ENCODE measurements around the gene TMPRSS3. TPM values are rescaled to one million over a fixed set of nuclear protein-coding genes. Genes with fewer than 3 reads are reported as not detected.

The TMPRSS3 gene
- total RNA-seq: 1 to 10 TPM in 2 of 4 donors, under 1 TPM in 1, not detected in 1; 0.34 to 1.6 (median 1.0) TPM

- Histone ChIP-seq H3K36me3 (no peaks in the 10 kb centered on the region), H3K9me3 (no peaks in the 10 kb centered on the region), H3K4me1 (no peaks in the 10 kb centered on the region), H3K4me3 (no peak within 1 kb of the TSS), H3K27ac (no peak within 1 kb of the TSS), H3K27me3 (no peaks in the 10 kb centered on the region)
- whole genome bisulfite sequencing: 58% methylated on average over 17 of the region's 17 CpGs
- TF ChIP-seq POLR2A (IDR thresholded peaks at IDR 0.05) (no peak), POLR2AphosphoS5 (IDR thresholded peaks at IDR 0.05) (no peak), EP300 (IDR thresholded peaks at IDR 0.05) (no peak), CTCF (IDR thresholded peaks at IDR 0.05) (no peak)
- peak in 1 of 2 donors; percentile 49 for DNase-seq (ENCODE audit: low spot score in 2 of 2)
Observed at GRCh38 chr21:42395905-42396651, at the start of gene TMPRSS3. Gene TMPRSS3 (minus strand): TSS chr21:42396052. CDS start chr21:42395417, 635 bp downstream.

- Histone ChIP-seq H3K27ac (no peak overlapping the region), H3K27me3 (peaks cover 5% of the 10 kb centered on the region), H3K4me1 (no peaks in the 10 kb centered on the region), H3K9me3 (no peaks in the 10 kb centered on the region), H3K36me3 (no peaks in the 10 kb centered on the region), H3K4me3 (no peak overlapping the region)
- TF ChIP-seq CTCF (IDR thresholded peaks at IDR 0.05) (no peak), POLR2AphosphoS5 (IDR thresholded peaks at IDR 0.05) (no peak), EP300 (IDR thresholded peaks at IDR 0.05) (no peak), POLR2A (IDR thresholded peaks at IDR 0.05) (no peak)
- no peak for DNase-seq (ENCODE audit: low spot score in 2 of 2)
- WGBS: 83% methylated on average over 6 of the region's 7 CpGs
Observed at GRCh38 chr21:42445311-42445710, 49.5 kb upstream of the TMPRSS3 start.

GRCh38 chr21:42444745-42445059 lies 48.9 kb upstream of the TMPRSS3 start:
- Histone ChIP-seq H3K4me3 (no peak overlapping the region), H3K27ac (no peak overlapping the region), H3K36me3 (no peaks in the 10 kb centered on the region), H3K27me3 (peaks cover 5% of the 10 kb centered on the region), H3K4me1 (no peaks in the 10 kb centered on the region), H3K9me3 (no peaks in the 10 kb centered on the region)
- TF ChIP-seq POLR2AphosphoS5 (IDR thresholded peaks at IDR 0.05) (no peak), CTCF (IDR thresholded peaks at IDR 0.05) (no peak), POLR2A (IDR thresholded peaks at IDR 0.05) (no peak), EP300 (IDR thresholded peaks at IDR 0.05) (no peak)
- 92% methylated on average over 10 of the region's 10 CpGs for WGBS
- DNase-seq (ENCODE audit: low spot score in 2 of 2): no peak

GRCh38 chr21:42443876-42444744 lies 48.3 kb upstream of the TMPRSS3 start:
- no peaks in the 10 kb centered on the region for H3K9me3 ChIP-seq
- H3K27ac ChIP-seq: no peak overlapping the region
- DNase-seq (ENCODE audit: low spot score in 2 of 2): no peak
- no peaks in the 10 kb centered on the region for H3K36me3 ChIP-seq
- H3K4me3 ChIP-seq: no peak overlapping the region
- peaks cover 5% of the 10 kb centered on the region for H3K27me3 ChIP-seq
- 81% methylated on average over 26 of the region's 34 CpGs for WGBS
- no peak for TF ChIP-seq EP300 (IDR thresholded peaks at IDR 0.05)
- TF ChIP-seq POLR2AphosphoS5 (IDR thresholded peaks at IDR 0.05): no peak
- no peak for TF ChIP-seq CTCF (IDR thresholded peaks at IDR 0.05)
- TF ChIP-seq POLR2A (IDR thresholded peaks at IDR 0.05): no peak
- no peaks in the 10 kb centered on the region for H3K4me1 ChIP-seq

GRCh38 chr21:42443181-42443785 lies 47.4 kb upstream of the TMPRSS3 start:
- H3K9me3 ChIP-seq: no peaks in the 10 kb centered on the region
- TF ChIP-seq POLR2AphosphoS5 (IDR thresholded peaks at IDR 0.05): no peak
- TF ChIP-seq CTCF (IDR thresholded peaks at IDR 0.05): no peak
- no peak for TF ChIP-seq EP300 (IDR thresholded peaks at IDR 0.05)
- no peak for TF ChIP-seq POLR2A (IDR thresholded peaks at IDR 0.05)
- H3K4me1 ChIP-seq: no peaks in the 10 kb centered on the region
- DNase-seq (ENCODE audit: low spot score in 2 of 2): no peak
- no peak overlapping the region for H3K27ac ChIP-seq
- WGBS: 88% methylated on average over 14 of the region's 15 CpGs
- peaks cover 7% of the 10 kb centered on the region for H3K27me3 ChIP-seq
- no peak overlapping the region for H3K4me3 ChIP-seq
- no peaks in the 10 kb centered on the region for H3K36me3 ChIP-seq
